GM12878 (cell line): Measurements from ENCODE around the gene ABCA13. TPM values are rescaled to one million over a fixed set of nuclear protein-coding genes. Genes with fewer than 3 reads are reported as not detected.

Experiments
- ATAC-seq: fragments of 200-7000 bp; cut with Tn5 transposase; 3 replicates; pipeline ENCODE4 v1.9.1; 2020; ENCODE audit warnings: mild to moderate bottlenecking, moderate library complexity
- BruUV-seq: library from RNA; stranded (reverse); fragments of 400-500 nt; replicated peaks from 2 replicates; lab custom pipeline; 2021; lab: Mats Ljungman, UMichigan
- CTCF ChIA-PET: fragments of 300-600 bp; sonication (Branson Sonifier 250); formaldehyde crosslinking; extraction: SDS; loops from one replicate; lab custom pipeline; 2021; ENCODE audit warnings: inconsistent platforms; lab: Yijun Ruan, JAX
- POLR2A ChIA-PET: fragments of 350-600 bp; formaldehyde crosslinking; extraction: SDS; loops from one replicate; lab custom pipeline; 2021; ENCODE audit warnings: inconsistent platforms; lab: Charles Lee
- RAD21 ChIA-PET: fragments of 300-600 bp; sonication (Branson Sonifier 250); formaldehyde crosslinking; loops from one replicate; lab custom pipeline; 2023; ENCODE audit warnings: antibody characterized with exemption; ENCODE audit not compliant: unreplicated experiment; lab: Charles Lee
- SMC1A ChIA-PET: fragments of 300-600 bp; sonication (Branson Sonifier 250); formaldehyde crosslinking; loops from one replicate; lab custom pipeline; 2023; ENCODE audit not compliant: unreplicated experiment, uncharacterized antibody; lab: Charles Lee
- DNase-seq: peaks from one replicate; pipeline ENCODE4 v3.0.0-alpha.2; 2011; ENCODE audit warnings: low read depth, low spot score
- FAIRE-seq: peaks from 3 replicates; lab custom pipeline; 2011; peaks lifted over from hg19 to GRCh38; lab: Jason Lieb, UNC
- H2AFZ ChIP-seq: 2 replicates; pipeline ENCODE4 v1.6.0; 2011; ENCODE audit warnings: low read depth, low read length, control low read depth; ENCODE audit not compliant: control insufficient read depth
- H3K27ac ChIP-seq: 2 replicates; pipeline ENCODE4 v1.5.1; 2011; ENCODE audit warnings: control low read depth; ENCODE audit not compliant: control insufficient read depth, insufficient read depth
- H3K27me3 ChIP-seq, 2 experiments: replicated peaks in 1 of 2; 2 replicates each; pipeline versions ENCODE4 v1.6.0 to v1.6.1; 2011; ENCODE audit warnings: low read length in 1 of 2; ENCODE audit not compliant: control insufficient read depth in 2 of 2, insufficient read depth in 2 of 2
- H3K36me3 ChIP-seq, 2 experiments: 2 replicates each; pipeline ENCODE4 v1.5.1; 2011; ENCODE audit warnings: low read length in 1 of 2; ENCODE audit not compliant: control insufficient read depth in 2 of 2, insufficient read depth in 2 of 2
- H3K4me1 ChIP-seq: 2 replicates; pipeline ENCODE4 v1.6.1; 2011; ENCODE audit warnings: mild to moderate bottlenecking, low read length, moderate library complexity, mixed read lengths; ENCODE audit not compliant: control insufficient read depth, insufficient read depth
- H3K4me2 ChIP-seq: 2 replicates; pipeline ENCODE4 v1.6.0; 2011; ENCODE audit warnings: control low read depth; ENCODE audit not compliant: control insufficient read depth, insufficient read depth
- H3K4me3 ChIP-seq: fragments of 200-600 bp; sonication (generic); 2 replicates; pipeline ENCODE4 v1.5.1; 2016
- H3K79me2 ChIP-seq: 2 replicates; pipeline ENCODE4 v1.6.0; 2011; ENCODE audit warnings: low read length; ENCODE audit not compliant: control insufficient read depth, insufficient read depth
- H3K9ac ChIP-seq: 2 replicates; pipeline ENCODE4 v1.8.0; 2011; ENCODE audit warnings: low read length, control low read depth, mixed read lengths; ENCODE audit not compliant: control insufficient read depth, insufficient read depth
- H3K9me3 ChIP-seq: replicated peaks from 3 replicates; pipeline ENCODE4 v1.5.1; 2011; ENCODE audit warnings: mild to moderate bottlenecking, low read length; ENCODE audit not compliant: control insufficient read depth, insufficient read depth
- H4K20me1 ChIP-seq: 2 replicates; pipeline ENCODE4 v1.6.0; 2011; ENCODE audit not compliant: control insufficient read depth, insufficient read depth
- ATF7 ChIP-seq: fragments of 450-650 bp; IDR thresholded peaks from 2 replicates; pipeline ENCODE4 v1.6.1; 2016; ENCODE audit warnings: low read depth, mild to moderate bottlenecking
- CHD1 ChIP-seq: IDR thresholded peaks from 2 replicates; pipeline ENCODE4 v1.6.1; 2012; ENCODE audit warnings: low read depth, low read length, improper control_type of control experiment
- EGR1 ChIP-seq, 2 experiments: IDR thresholded peaks; 1 replicate in 1 of 2; 2 replicates in 1 of 2; pipeline ENCODE4 v1.6.1; 2011 to 2012; ENCODE audit warnings: low read depth in 2 of 2, low read length in 2 of 2, borderline replicate concordance in 1 of 2, mild to moderate bottlenecking in 1 of 2, moderate library complexity in 1 of 2
- EZH2 ChIP-seq: IDR thresholded peaks from 2 replicates; pipeline ENCODE4 v1.6.1; 2012; ENCODE audit warnings: low read depth, mild to moderate bottlenecking, control low read depth, inconsistent platforms, low read length, borderline replicate concordance; ENCODE audit not compliant: control insufficient read depth
- FOXK2 ChIP-seq: fragments of 450-650 bp; IDR thresholded peaks from 2 replicates; pipeline ENCODE4 v1.6.1; 2017; ENCODE audit warnings: mild to moderate bottlenecking, moderate library complexity
- KAT2A ChIP-seq: conservative IDR thresholded peaks from 2 replicates; pipeline ENCODE4 v1.6.1; 2011; ENCODE audit warnings: low read depth, low read length; ENCODE audit not compliant: control insufficient read depth
- KLF5 ChIP-seq: fragments of 450-650 bp; IDR thresholded peaks from 2 replicates; pipeline ENCODE4 v1.6.1; 2014; ENCODE audit warnings: mild to moderate bottlenecking; ENCODE audit not compliant: partially characterized antibody
- NKRF ChIP-seq: fragments of 450-650 bp; conservative IDR thresholded peaks from 2 replicates; pipeline ENCODE4 v1.6.1; 2017; ENCODE audit warnings: mild to moderate bottlenecking, moderate library complexity
- NR2C2 ChIP-seq: IDR thresholded peaks from 2 replicates; pipeline ENCODE4 v1.6.1; 2011; ENCODE audit warnings: borderline replicate concordance, low read depth; ENCODE audit not compliant: control insufficient read depth, insufficient read length
- POLR2AphosphoS5 ChIP-seq: IDR thresholded peaks from 2 replicates; pipeline ENCODE4 v1.6.1; 2011; ENCODE audit warnings: mild to moderate bottlenecking, low read length, inconsistent platforms
- PRDM15 ChIP-seq: fragments of 450-650 bp; formaldehyde crosslinking; IDR thresholded peaks from 2 replicates; pipeline ENCODE4 v1.4.0; 2020; ENCODE audit warnings: mild to moderate bottlenecking, moderate library complexity
- RBBP5 ChIP-seq: fragments of 200-600 bp; sonication (generic); conservative IDR thresholded peaks from 2 replicates; pipeline ENCODE4 v1.6.1; 2016
- SMARCA5 ChIP-seq: fragments of 450-650 bp; IDR thresholded peaks from 2 replicates; pipeline ENCODE4 v1.6.1; 2017; ENCODE audit warnings: mild to moderate bottlenecking
- SP1 ChIP-seq: IDR thresholded peaks from one replicate; pipeline ENCODE4 v1.6.1; 2011; ENCODE audit warnings: low read depth, low read length
- STAT1 ChIP-seq: fragments of 450-650 bp; conservative IDR thresholded peaks from 2 replicates; pipeline ENCODE4 v1.6.1; 2014; ENCODE audit warnings: antibody characterized with exemption, mild to moderate bottlenecking
- TAF1 ChIP-seq: IDR thresholded peaks from 2 replicates; pipeline ENCODE4 v1.6.1; 2011; ENCODE audit warnings: mild to moderate bottlenecking, low read depth, low read length, borderline replicate concordance
- WGBS: methylation state at CpG from one replicate; pipeline ENCODE4 v1.1.6; 2016; ENCODE audit warnings: low lambda C conversion rate; ENCODE audit not compliant: insufficient replicate concordance, insufficient coverage; ENCODE audit errors: missing lambda C conversion rate; 5-methylcytosine and 5-hydroxymethylcytosine counted together
- in situ Hi-C: fragments of 300-500 bp; cut with MboI; formaldehyde crosslinking; loops from 9 replicates; pipeline ENCODE4 v1.14.3; 2018; ENCODE audit warnings: mixed read lengths
- intact Hi-C: fragments of 100-400 bp; cut with micrococcal nuclease; formaldehyde crosslinking; loops from one replicate; pipeline ENCODE4 v1.14.2; 2022; ENCODE audit not compliant: unreplicated experiment
- polyA plus RNA-seq, 11 experiments: library from polyadenylated mRNA; depleted of rRNA in 4 of 11; unstranded in 6 of 11; stranded (reverse) in 5 of 11; fragments of >200 nt; fragmentation: Nextera tagmentation in 4 of 11; fragmentation: Illumina TruSeq in 1 of 11; extraction: Ambion mirVana in 4 of 11; extraction: Trizol in 1 of 11; gene quantifications; 1 replicate in 1 of 11; 2 replicates in 10 of 11; pipeline versions ENCODE4 v1.2.1 to v1.2.3, GENCODE V29; 2011 to 2016; ENCODE audit warnings: inconsistent platforms in 2 of 11, missing spikeins in 2 of 11, low read depth in 1 of 11
- total RNA-seq, 4 experiments: library from RNA; depleted of rRNA in 3 of 4; stranded (reverse); fragments of >200 nt in 3 of 4; fragmentation: Illumina TruSeq in 1 of 4; extraction: Trizol in 1 of 4; gene quantifications; 2 replicates each; pipeline versions ENCODE4 v1.2.1 to v1.2.3, GENCODE V29; 2013 to 2021
- TF ChIP-seq, protein P1 (sequence below): fragments of 150-350 bp; IDR thresholded peaks from 2 replicates; pipeline ENCODE4 v1.6.1; 2014; ENCODE audit warnings: mild to moderate bottlenecking, low read depth, low read length

Gene ABCA13
- total and polyA plus RNA-seq, 10 of the 15 experiments (the other 5 are each of a cell fraction or from before 2014, with no cell fraction given), result under 0.01 to 0.98 (median 0.04) TPM; not detected in 2

GRCh38 chr7:48149058-48149457, 22.2 kb upstream of the ABCA13 start (continued):
- TF ChIP-seq SMARCA5 (no peak), EZH2 (no peak)

GRCh38 chr7:48150086-48150485, 21.2 kb upstream of the ABCA13 start:
- ATAC-seq (no peak), DNase-seq (no peak), FAIRE-seq (no peak)
- no peaks in the 10 kb centered on the region for H3K4me1 ChIP-seq
- no peaks in the 10 kb centered on the region for H4K20me1 ChIP-seq
- no peaks in the 10 kb centered on the region for H3K9me3 ChIP-seq
- H3K36me3 ChIP-seq, result no peaks in the 10 kb centered on the region
- no peaks in the 10 kb centered on the region for H3K27me3 ChIP-seq
- no peak overlapping the region for H3K27ac ChIP-seq
- 26% methylated on average over 3 of the region's 3 CpGs for WGBS
- no peak overlapping the region for H3K4me2 ChIP-seq
- in situ Hi-C loops (no loop called here), intact Hi-C loops (no loop called here)
- H3K79me2 ChIP-seq, result no peaks in the 10 kb centered on the region
- SMC1A ChIA-PET, result no interaction called here
- RAD21 ChIA-PET, result no interaction called here
- H2AFZ ChIP-seq, result no peak overlapping the region
- no peak overlapping the region for H3K9ac ChIP-seq
- no TSS peak for BruUV-seq
- H3K4me3 ChIP-seq, result no peak overlapping the region
- CTCF ChIA-PET, result interaction anchor here (0.8 kb wide), 1 partner anchor 205 kb away, joined by 5 read pairs; no protein-coding TSS in a partner anchor
- POLR2A ChIA-PET, result no interaction called here
- TF ChIP-seq ATF7 (no peak), NR2C2 (no peak), POLR2AphosphoS5 (no peak), STAT1 (no peak), KLF5 (no peak), NKRF (no peak), PRDM15 (CRISPR knock-in tag) (no peak), TAF1 (no peak), RBBP5 (no peak), SP1 (no peak), FOXK2 (no peak), KAT2A (no peak), EGR1 (IDR thresholded peaks at IDR 0.05; ENCODE audit: borderline replicate concordance in 1 of 2, low read depth in 2 of 2, low read length in 2 of 2) (no peak), CHD1 (no peak)
- TF ChIP-seq, protein P1, sequence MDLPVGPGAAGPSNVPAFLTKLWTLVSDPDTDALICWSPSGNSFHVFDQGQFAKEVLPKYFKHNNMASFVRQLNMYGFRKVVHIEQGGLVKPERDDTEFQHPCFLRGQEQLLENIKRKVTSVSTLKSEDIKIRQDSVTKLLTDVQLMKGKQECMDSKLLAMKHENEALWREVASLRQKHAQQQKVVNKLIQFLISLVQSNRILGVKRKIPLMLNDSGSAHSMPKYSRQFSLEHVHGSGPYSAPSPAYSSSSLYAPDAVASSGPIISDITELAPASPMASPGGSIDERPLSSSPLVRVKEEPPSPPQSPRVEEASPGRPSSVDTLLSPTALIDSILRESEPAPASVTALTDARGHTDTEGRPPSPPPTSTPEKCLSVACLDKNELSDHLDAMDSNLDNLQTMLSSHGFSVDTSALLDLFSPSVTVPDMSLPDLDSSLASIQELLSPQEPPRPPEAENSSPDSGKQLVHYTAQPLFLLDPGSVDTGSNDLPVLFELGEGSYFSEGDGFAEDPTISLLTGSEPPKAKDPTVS, result no peak
